Stimulated activated CD8-positive, alpha-beta memory T cell treated with anti-CD3 and anti-CD28 coated beads, Interleukin-7, amount 100 ng/mL, for 1 hour (primary cell): ENCODE data around the gene FGF14.

Source experiments
- DNase-seq, 2 donors: peaks; one replicate each; pipeline ENCODE4 v3.0.0-alpha.2; 2020; ENCODE audit warnings: low read depth in 2 of 2

FGF14 gene

DNA sequence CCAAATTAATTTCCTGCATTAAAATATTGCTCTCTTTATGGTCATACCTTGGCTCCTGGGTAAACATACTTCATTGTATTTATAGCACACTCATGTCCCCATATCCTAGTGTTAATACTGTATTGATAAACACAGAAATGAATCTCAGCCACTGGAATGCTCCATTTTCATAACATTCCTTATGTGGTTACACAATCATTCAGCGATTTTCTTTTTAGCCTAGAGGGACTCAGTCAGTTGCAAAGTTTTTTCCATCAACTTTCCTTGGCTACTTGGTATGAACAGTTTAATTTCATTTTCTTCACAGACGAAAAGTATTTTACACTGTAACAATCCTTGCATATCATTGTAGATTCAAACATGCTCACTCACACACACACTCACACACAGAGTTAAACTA, 471.5 kb downstream of the FGF14 start:
- DNase-seq, result no peak

DNA sequence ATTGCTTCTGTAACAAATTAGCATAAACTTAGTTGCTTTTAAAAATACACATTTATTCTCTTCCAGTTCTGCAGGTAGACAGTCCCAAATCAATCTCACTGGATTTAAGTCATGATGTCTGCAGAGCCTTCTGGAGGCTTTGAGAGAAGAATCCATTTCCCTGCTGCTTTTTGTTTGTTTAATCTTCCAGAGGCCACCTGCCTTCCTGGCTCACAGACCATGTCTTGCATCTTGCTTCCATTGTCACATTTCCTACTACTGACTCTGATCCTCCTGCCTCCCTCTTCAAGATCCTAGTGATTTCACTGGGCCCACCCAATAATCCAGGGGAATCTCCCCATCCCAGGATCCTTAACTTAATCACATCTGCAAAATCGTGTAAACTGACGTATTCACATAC, 476.1 kb downstream of the FGF14 start:
- DNase-seq, result no peak

DNA sequence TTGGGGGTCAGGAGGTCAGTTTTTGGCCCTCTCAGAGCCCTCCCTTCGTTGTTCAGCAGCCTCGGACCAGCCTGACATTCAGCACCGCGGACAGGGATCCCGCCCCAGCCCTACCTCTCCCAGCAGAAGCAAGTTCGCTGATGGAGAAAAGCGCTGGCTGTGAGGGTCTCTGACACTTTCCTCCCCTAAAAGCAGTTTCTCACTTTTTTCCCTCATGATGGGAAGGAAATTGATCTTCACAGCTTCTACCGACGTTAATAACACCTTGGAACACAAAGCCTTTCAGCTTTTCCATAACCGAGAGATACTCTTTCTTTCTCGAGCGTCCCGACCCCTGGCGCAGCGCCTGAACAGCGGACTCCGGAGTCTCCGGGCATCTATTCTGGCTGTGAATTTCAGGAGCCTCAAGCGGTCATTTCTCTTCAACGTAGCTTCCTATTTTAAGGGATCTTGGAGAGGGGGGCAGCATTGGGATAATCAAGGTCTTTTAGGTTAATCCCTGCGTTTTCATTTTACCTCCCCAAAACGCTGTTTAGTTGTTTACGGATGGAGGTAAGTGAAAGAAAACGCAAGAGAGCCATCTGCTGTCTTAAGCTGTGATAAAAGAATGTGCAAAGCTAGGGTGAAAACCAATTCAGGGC, 482.2 kb downstream of the FGF14 start:
- DNase-seq, result no peak

DNA sequence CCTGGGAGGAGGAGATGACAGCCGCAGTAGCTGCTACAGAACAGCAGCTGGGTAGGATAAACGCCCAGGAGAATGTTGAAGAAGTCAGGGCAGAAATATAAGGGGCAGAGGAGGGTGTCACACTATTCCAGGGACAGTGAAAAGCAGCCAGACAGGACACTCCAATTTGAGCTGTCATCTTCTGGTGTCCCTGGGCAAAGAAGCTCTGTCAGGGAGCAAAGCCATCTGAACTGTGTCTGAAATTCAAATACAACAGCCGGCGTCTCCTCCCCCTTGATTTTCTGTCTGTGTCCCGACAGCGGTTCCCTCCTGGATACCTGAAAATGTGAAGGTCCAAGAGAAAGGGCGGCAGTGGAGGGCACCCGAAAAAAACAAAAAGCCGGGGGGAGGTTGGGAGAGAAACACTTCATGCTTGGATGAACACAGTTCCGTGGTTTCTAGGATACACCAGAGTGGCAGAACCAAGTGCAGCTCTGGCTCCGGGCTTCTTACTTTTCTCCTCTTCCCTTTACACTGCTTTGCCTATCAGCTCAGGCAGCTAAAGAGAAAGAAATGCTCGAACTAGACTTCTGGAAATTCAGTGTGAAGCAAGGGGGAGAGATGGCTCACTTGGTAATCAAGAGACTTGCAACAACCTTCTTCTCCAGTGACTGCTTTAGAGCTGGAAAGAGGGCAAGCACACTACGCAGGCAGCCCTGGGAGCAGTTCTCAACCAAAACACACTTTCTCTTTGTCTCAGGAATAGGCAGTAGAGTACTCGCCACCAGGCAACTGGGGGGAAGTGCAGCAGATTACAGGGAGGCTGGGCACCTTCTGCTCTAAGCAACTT, 483.8 kb downstream of the FGF14 start:
- DNase-seq, result no peak

DNA sequence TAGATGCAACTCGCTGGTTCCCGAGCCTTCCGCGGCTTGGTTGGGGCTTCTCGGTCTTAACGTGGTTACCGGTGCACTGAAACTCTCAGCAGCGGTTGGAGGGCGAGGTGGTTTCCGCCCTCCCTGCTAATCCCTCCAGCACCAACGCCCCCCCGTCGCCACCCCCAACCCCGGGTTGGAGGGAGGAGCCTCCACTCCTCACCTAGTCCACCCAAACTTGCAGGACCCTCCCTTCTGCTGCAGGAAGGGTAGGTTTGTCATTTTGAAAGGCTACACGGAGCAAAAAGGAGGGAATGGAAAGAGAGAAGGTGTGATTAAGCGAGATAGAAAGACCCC, 484.4 kb downstream of the FGF14 start:
- no peak for DNase-seq

DNA sequence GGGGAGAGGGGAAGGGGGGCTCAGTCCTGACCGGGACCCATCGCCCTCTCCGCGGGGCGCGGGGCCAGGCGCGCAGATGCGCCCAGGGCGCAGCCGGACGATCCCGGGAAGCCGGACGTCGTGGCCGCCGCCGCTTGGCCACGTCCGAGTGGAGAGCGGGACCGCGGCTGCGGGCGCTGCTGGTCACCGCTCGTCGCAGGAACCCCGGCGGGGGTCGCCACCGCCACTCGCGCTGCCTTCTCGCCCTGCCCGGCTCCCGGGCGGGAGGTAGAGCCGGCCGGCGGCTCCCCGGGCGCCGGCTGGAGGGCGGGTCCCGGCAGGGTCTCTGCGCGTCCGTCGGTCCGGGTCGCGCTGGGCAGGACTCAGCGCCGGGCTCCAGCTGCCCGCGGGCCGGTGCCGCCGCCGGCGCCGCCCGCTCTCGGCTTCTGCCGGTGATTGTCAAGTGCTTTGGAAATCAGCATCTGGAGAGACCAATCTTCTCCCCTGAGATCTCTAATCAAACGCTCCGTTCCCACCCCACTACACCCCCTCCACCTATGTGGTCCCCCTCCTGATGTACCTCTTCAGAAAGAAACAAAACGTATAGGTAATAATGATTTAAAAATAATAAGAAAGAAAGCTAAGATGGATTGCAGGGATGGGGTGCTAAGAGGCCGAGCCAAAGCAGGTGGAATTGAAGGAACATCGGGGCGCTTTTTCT, 484.9 kb downstream of the FGF14 start:
- no peak for DNase-seq

DNA sequence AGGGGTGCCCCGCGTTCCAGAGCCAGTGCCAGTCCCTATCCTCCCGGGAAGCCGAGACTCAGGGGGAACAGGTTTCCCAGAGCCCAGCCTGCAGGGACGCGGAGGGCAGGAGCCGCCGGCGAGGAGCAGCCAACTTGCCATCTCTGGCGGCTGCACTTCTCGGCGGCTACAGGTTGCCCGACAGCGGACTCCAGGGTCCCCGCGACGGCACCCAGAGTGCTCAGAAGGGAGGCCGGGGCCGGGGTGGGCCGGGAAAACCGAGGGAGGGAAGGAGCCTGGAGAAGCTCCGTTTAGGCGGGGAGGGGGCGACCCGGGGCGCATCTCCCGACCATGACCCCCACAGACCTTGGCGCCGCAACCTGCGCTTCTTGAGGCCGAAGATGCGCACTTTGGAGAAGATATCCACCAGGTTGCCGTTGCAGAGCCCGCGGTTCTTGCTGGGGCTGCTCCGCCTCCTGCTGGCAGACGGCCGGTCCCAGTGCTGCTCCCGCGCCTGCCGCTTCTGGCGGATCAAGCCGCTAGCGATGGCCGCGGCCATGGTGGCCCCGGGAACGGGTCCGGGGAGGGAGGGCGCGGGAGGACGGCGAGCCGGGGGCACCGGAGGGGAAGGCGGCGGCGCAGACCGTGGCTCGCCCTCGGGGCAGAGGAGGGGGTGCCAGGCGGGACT, 485.6 kb downstream of the FGF14 start:
- no peak for DNase-seq

DNA sequence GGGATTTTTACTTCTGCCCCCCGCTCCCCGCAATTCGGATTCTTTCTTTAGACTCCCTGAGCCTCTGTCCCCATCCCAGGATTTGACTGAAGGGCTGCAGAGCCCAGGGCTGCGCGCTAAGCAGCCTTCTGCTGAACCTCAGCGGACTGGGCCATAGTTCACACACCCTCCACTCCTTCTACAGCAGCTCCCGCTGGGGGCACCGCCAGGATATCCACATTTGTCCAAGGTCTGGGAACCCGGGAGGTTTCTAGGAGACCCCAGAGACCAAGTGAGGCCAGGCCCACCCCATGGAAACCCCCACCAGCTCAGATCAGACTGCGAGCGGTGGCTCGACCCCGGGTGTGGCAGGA, 486.1 kb downstream of the FGF14 start:
- no peak for DNase-seq

DNA sequence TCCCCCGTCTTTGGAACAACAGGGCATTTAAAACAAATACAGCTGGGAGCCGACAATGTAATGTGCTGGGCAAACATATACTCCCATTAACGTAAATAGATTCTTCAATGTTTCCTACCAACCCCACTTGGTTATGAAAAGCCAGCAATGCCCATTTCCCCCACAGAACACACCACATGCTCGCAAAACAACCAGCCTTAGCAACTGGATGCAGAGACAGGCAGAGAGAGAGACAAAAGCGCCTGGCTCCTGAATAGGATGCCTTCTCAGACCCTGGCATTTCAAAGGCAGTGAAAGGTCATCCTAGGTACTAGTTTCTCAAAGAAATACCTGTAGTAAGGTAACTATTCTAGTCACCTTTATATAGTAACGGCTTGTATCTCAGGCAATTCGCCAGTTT, 486.5 kb downstream of the FGF14 start:
- no peak for DNase-seq

DNA sequence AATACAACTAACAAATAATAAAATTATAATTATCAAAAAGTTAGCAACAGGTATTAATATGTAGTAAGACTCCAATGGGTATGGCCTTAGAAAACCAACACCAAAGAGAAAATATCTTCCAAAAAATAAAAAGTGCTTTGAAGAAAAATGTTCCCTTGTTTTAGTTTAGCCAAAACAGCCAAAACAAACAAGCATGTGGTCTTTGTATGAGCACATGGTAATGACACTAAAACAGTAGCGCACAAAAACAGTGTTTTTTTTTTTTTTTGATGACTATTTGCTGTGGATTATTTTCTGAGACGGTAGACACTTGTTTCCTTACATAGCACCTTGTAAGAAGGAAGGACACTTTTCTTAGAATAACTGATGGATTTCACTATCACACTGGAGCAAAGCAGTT, 490.1 kb downstream of the FGF14 start:
- DNase-seq, result no peak

DNA sequence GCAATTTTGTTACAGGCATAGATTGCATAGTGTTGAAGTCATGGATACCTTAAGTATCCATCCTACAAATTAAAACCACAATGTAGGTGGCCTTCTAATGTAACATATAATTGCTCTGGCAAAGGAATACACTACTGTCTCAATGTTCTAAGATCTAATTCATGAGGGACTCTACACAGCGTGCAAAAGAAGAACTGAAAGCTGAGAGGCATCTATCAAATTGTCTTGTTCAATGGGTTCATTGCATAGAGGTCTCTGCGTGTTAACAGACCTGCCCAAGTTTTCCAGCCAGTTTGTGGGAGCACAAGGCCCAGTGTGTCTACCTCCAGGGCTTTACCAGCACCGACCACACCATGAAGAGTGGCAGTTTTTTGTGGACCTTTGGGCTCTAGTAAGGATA, 498.0 kb downstream of the FGF14 start:
- DNase-seq, result no peak

DNA sequence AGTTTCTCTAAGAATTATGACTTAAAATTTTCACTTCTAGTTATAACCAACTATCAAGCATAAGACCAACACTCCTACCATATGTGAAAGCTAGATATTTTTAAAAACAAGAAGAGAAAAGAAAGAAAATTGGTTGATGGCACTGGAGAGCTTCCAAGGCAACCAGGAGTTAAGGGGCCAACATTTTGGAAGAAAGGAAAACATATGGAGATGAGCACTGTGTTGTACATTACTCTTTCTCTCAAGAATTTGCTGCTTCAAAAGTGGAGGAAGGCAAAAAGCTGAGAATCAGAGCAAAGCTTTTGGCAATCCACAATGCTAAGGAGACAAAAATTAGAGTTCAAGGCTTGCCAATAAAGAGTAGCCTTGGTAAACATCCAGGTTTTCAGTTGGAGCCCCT, 503.2 kb downstream of the FGF14 start:
- no peak for DNase-seq

DNA sequence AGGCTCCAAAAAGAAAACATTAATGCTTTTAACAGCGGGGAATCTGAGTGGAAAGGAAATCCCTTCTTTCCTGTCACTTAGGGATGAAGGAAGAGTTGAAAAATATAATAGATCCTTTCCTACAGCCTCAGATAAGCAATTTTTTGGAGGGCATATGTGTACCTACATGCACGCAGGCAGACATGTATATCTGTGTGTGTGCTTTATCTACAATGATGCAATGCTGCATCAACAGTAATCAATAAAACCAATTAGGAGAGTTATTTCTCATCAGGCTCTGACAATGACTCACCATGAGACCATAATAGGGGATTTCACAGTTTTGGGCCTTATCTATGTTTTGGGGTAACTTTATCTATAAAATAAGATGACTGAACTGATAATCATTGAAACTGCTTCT, 505.3 kb downstream of the FGF14 start:
- DNase-seq, result no peak

DNA sequence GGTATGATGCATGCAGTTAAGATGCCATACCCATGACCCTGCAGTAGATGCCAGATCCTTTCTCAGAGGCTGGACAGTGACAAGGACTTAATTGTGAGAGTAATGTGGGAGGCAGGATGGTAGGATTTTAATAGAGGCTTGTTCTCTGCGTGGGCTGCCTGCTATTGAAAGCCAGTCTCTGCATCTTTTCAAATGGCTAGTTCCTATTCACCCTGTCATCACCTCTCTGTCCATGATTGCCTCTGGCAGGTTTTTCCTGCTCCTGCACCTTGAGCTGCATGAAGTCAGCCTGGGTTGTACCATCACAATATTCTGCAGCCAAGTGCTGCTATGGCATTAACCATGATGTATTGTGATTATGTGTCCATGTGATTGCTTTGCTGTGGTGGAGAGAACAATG, 508.8 kb downstream of the FGF14 start:
- no peak for DNase-seq

DNA sequence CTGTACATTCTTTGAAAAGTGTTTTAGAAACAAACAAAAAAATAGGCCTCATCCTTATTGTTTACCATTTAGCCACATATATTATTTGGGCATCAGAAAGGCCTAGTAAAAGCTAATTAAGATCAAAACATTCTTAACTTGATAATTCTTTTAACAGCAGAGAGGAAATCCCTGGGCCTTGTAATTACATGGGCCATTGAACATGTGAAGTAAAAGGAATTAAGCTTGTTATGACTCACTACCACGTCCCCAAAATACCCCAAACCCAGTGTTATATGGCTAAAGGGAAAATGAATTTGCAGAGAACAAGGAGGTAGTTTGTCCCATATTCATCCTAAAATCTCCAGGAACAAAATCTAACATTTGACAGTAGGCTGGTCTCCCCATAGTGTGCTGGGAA, 509.6 kb downstream of the FGF14 start:
- DNase-seq, result no peak

DNA sequence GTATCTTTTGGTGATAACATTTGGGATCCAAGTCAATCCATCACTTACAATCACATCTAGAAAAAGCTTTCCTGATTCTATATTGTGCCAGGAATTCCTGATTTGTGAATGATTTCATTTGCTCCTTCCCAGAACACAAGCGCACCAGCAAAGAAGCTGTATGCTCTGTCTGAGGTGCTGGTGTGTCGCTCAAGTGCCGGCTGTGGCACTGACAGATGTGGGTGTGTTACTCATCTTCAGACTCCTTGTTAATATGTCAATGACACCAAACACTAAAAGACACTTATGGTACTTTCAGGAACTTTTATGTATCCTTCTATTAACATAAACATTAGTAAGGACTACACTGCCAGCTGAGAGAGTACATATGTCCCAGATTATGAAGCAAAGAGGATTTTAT, 520.3 kb downstream of the FGF14 start:
- DNase-seq, result no peak

DNA sequence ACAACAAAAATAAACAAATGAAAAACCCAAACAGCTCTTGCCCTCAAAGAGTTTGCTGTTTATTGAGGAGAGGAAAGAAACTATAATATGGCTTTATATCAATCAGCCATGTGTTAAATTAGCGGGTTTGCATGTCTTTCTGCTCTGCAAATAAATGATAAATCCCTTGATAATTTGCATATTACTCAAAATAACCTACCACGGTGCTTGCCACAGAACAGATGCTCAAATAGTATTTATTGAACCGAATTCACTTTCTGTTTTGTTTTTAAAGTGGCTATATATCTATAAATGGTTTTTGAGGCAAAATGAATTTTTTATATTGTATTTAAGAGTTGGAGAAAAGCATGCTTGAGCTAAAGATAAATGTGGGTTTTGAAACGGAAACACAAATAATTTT, 521.3 kb downstream of the FGF14 start:
- no peak for DNase-seq

DNA sequence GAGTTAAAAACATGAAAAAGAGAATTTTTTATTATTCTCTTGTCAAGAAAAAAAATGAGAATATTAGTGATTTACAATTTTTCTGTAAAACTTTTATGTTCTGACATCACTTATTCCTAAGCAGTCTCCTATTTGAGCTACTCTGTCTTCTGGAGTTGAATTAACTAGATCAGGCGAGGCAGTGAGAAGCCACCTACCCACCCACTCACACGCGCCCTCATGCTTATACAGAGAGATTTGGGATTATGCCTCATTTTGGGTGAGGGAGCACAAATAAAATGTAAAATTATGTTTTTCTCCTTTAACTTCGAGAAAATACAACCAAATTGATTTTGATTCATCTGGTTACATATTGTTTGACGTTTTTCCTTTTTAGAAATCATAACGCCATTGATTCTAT, 524.9 kb downstream of the FGF14 start:
- DNase-seq, result no peak

DNA sequence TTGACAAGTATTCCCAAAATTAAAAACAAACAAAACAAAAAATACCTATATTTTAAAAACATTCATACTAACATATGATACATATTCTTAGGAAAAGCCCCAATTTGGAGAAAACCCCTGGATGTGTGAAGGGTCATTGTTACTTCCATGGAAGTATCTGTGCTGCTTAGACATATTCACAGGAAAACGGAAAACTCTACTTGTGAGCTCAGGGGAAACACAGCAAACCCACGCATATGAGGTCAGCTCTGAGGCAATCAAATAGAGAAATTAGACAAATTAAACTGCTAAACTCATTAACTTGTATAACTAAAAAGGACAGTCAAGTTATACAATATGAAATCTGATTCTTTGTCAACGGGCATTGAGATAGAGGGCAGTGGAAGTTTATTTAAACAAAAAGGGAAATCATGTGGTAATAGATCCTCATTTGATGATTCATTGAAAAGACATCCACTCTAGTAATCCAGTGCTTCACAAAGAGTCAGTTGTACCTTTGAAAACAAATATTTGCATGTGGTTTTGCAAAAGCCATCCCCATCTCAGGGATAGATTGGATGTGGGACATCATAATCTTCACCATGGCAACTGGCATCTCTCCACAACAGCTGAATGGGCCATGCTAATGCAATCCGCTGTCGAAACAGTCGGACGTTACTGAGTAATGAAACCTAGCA, 526.0 kb downstream of the FGF14 start:
- DNase-seq, result no peak

DNA sequence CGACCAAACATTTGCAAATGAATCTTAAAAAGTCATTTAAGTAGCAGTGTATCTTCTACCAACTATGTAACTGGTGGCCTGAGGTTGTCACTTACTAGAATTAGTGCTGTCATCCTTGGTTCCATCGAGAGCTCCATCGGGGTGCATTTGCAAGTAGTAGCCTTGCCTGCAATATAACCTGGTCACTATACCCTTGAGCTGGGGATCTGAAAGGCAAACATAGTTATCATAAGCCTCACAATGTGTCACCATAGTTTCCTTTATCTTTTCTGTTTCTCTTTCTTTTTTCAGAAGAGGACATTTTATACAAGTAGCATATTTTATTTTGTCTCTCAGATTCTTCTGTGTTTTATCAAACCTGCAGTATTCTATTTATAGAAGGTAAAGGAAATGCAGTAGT, 526.8 kb downstream of the FGF14 start:
- DNase-seq, result no peak

DNA sequence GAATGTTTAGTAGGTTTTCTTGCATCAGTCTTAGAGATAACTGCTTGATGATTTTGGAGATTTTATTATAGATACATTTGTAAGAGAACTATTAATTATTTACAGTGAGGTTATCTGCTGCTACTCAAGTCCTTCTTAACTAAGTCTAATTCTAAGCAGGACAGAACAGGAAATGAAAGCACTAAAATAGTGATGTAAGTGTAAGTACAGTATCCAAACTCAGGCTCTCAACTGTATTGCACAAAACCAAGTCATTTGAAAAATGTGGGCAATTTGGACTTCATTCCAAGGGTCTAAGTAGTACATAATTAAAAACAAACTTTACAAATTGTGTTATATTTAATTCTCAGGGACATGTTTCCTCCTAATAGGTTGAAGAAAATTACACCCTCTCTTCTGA, 532.3 kb downstream of the FGF14 start:
- DNase-seq, result no peak
